PC-3 (cell line): ENCODE measurements around the gene GRIA4. TPM values are rescaled to one million over a fixed set of nuclear protein-coding genes. Genes with fewer than 3 reads are reported as not detected.

ENCODE experiments used
- ATAC-seq: fragments of 200-7000 bp; cut with Tn5 transposase; 2 replicates; pipeline ENCODE4 v1.9.1; 2020; ENCODE audit warnings: mild to moderate bottlenecking, moderate library complexity
- BruUV-seq: library from RNA; stranded (reverse); fragments of 400-500 nt; replicated peaks from 2 replicates; lab custom pipeline; 2021; lab: Mats Ljungman, UMichigan
- CTCF ChIA-PET: fragments of 300-600 bp; sonication (Branson Sonifier 250); formaldehyde crosslinking; loops from one replicate; lab custom pipeline; 2022; ENCODE audit warnings: antibody characterized with exemption; lab: Charles Lee
- POLR2A ChIA-PET: fragments of 300-600 bp; sonication (Branson Sonifier 250); formaldehyde crosslinking; loops from one replicate; lab custom pipeline; 2022; ENCODE audit warnings: antibody characterized with exemption; ENCODE audit not compliant: unreplicated experiment; lab: Charles Lee
- DNase-seq: peaks from one replicate; pipeline ENCODE4 v3.0.0-alpha.2; 2015
- H2AFZ ChIP-seq: fragments of 300-600 bp; sonication (generic); 2 replicates; pipeline ENCODE4 v1.6.0; 2016; ENCODE audit warnings: antibody characterized with exemption, low read length
- H3F3A ChIP-seq: fragments of 300-600 bp; sonication (generic); one replicate; pipeline ENCODE4 v1.6.0; 2017; ENCODE audit warnings: antibody characterized with exemption, low read length, control low read depth, mild to moderate bottlenecking; ENCODE audit not compliant: unreplicated experiment
- H3K27ac ChIP-seq: fragments of 300-600 bp; sonication (generic); 2 replicates; pipeline ENCODE4 v1.5.1; 2016; ENCODE audit warnings: mild to moderate bottlenecking, low read length
- H3K27me3 ChIP-seq: fragments of 300-600 bp; sonication (generic); 2 replicates; pipeline ENCODE4 v1.6.1; 2016; ENCODE audit warnings: low read length, mixed read lengths
- H3K36me3 ChIP-seq: fragments of 300-600 bp; sonication (generic); 2 replicates; pipeline ENCODE4 v1.6.1; 2016; ENCODE audit warnings: low read depth, mixed run types, low read length, mixed read lengths
- H3K4me1 ChIP-seq: fragments of 300-600 bp; sonication (generic); 2 replicates; pipeline ENCODE4 v1.5.1; 2016; ENCODE audit warnings: low read length; ENCODE audit not compliant: insufficient read depth
- H3K4me2 ChIP-seq: fragments of 300-600 bp; sonication (generic); 2 replicates; pipeline ENCODE4 v1.6.0; 2016; ENCODE audit warnings: low read length
- H3K4me3 ChIP-seq: fragments of 300-600 bp; sonication (generic); 2 replicates; pipeline ENCODE4 v1.5.1; 2016; ENCODE audit warnings: mild to moderate bottlenecking, low read length, mixed read lengths
- H3K79me2 ChIP-seq: fragments of 300-600 bp; sonication (generic); 2 replicates; pipeline ENCODE4 v1.6.1; 2017; ENCODE audit warnings: low read length, mixed read lengths
- H3K9ac ChIP-seq: fragments of 300-600 bp; sonication (generic); 2 replicates; pipeline ENCODE4 v1.6.0; 2016; ENCODE audit warnings: mild to moderate bottlenecking, low read length
- H3K9me2 ChIP-seq: fragments of 300-600 bp; sonication (generic); replicated peaks from 2 replicates; pipeline ENCODE4 v1.6.1; 2016; ENCODE audit warnings: mixed run types, low read length, mixed read lengths
- H3K9me3 ChIP-seq: fragments of 300-600 bp; sonication (generic); 2 replicates; pipeline ENCODE4 v1.6.1; 2016; ENCODE audit warnings: low read length, mixed read lengths
- H4K20me1 ChIP-seq: fragments of 300-600 bp; sonication (generic); 2 replicates; pipeline ENCODE4 v1.6.1; 2016; ENCODE audit warnings: low read length, mixed read lengths
- CTCF ChIP-seq: fragments of 300-600 bp; sonication (generic); conservative IDR thresholded peaks from 2 replicates; pipeline ENCODE4 v1.5.1; 2017; ENCODE audit warnings: antibody characterized with exemption, low read depth, mild to moderate bottlenecking, low read length
- EZH2 ChIP-seq: fragments of 300-600 bp; sonication (generic); IDR thresholded peaks from one replicate; pipeline ENCODE4 v1.6.1; 2017; ENCODE audit warnings: antibody characterized with exemption, mild to moderate bottlenecking, low read length; ENCODE audit not compliant: unreplicated experiment
- EZH2phosphoT487 ChIP-seq: fragments of 300-600 bp; sonication (generic); IDR thresholded peaks from 2 replicates; pipeline ENCODE4 v1.6.1; 2018; ENCODE audit warnings: mild to moderate bottlenecking, antibody characterized with exemption, low read length, borderline replicate concordance
- intact Hi-C: fragments of 100-400 bp; cut with micrococcal nuclease; formaldehyde crosslinking; loops from 2 replicates; pipeline ENCODE4 v1.9.0; 2023
- total RNA-seq: library from RNA; depleted of rRNA; stranded (reverse); fragments of >200 nt; gene quantifications from 2 replicates; pipeline ENCODE4 v1.2.3, GENCODE V29; 2014

The GRIA4 gene
- total RNA-seq, 1 experiment from 2014 or later: not detected

GRCh38 chr11:105618343-105618955, 8.6 kb downstream of the GRIA4 start:
- BruUV-seq: no TSS peak
- H3K27ac ChIP-seq: no peak overlapping the region
- H3K36me3 ChIP-seq: no peaks in the 10 kb centered on the region
- no peak overlapping the region for H3K9ac ChIP-seq
- no peak overlapping the region for H3K4me2 ChIP-seq
- no peak overlapping the region for H2AFZ ChIP-seq
- no peaks in the 10 kb centered on the region for H3K27me3 ChIP-seq
- no peaks in the 10 kb centered on the region for H3K4me1 ChIP-seq
- POLR2A ChIA-PET: no interaction called here
- H3F3A ChIP-seq: no peaks in the 10 kb centered on the region
- H3K4me3 ChIP-seq: no peak overlapping the region
- H3K9me3 ChIP-seq: no peaks in the 10 kb centered on the region
- CTCF ChIA-PET: no interaction called here
- no peaks in the 10 kb centered on the region for H3K9me2 ChIP-seq
- DNase-seq: no peak
- no peaks in the 10 kb centered on the region for H4K20me1 ChIP-seq
- ATAC-seq: peak; percentile 60
- intact Hi-C loops: no loop called here
- no peak for TF ChIP-seq CTCF
- TF ChIP-seq EZH2: no peak
- TF ChIP-seq EZH2phosphoT487: no peak
- H3K79me2 ChIP-seq: no peaks in the 10 kb centered on the region

GRCh38 chr11:105619556-105619955, 9.7 kb downstream of the GRIA4 start:
- no peaks in the 10 kb centered on the region for H3F3A ChIP-seq
- no peak overlapping the region for H3K4me3 ChIP-seq
- no peaks in the 10 kb centered on the region for H3K9me2 ChIP-seq
- no peak overlapping the region for H3K9ac ChIP-seq
- H3K36me3 ChIP-seq: no peaks in the 10 kb centered on the region
- no peaks in the 10 kb centered on the region for H3K27me3 ChIP-seq
- H3K9me3 ChIP-seq: no peaks in the 10 kb centered on the region
- H2AFZ ChIP-seq: no peak overlapping the region
- H4K20me1 ChIP-seq: no peaks in the 10 kb centered on the region
- DNase-seq (no peak), ATAC-seq (no peak)
- POLR2A ChIA-PET: no interaction called here
- no TSS peak for BruUV-seq
- H3K4me1 ChIP-seq: no peaks in the 10 kb centered on the region
- H3K4me2 ChIP-seq: no peak overlapping the region
- no peaks in the 10 kb centered on the region for H3K79me2 ChIP-seq
- H3K27ac ChIP-seq: no peak overlapping the region
- intact Hi-C loops: no loop called here
- no peak for TF ChIP-seq EZH2phosphoT487
- no peak for TF ChIP-seq EZH2
- no peak for TF ChIP-seq CTCF
- CTCF ChIA-PET: no interaction called here

- Histone ChIP-seq H3K4me2 (peak overlapping the region; percentile 2; the same call in 1 of the 2 replicates), H2AFZ (no peak overlapping the region)
- no TSS peak for BruUV-seq
These were observed 12.1 kb downstream of the GRIA4 start for GRCh38 chr11:105622016-105622415.

More at GRCh38 chr11:105622016-105622415, 12.1 kb downstream of the GRIA4 start:
- Histone ChIP-seq H3K9me2 (no peaks in the 10 kb centered on the region), H3K9ac (no peak overlapping the region), H3F3A (no peaks in the 10 kb centered on the region), H4K20me1 (no peaks in the 10 kb centered on the region), H3K27ac (no peak overlapping the region), H3K36me3 (no peaks in the 10 kb centered on the region), H3K4me1 (no peaks in the 10 kb centered on the region), H3K4me3 (no peak overlapping the region), H3K9me3 (no peaks in the 10 kb centered on the region), H3K79me2 (no peaks in the 10 kb centered on the region), H3K27me3 (no peaks in the 10 kb centered on the region)
- TF ChIP-seq EZH2phosphoT487 (no peak), CTCF (no peak), EZH2 (no peak)
- POLR2A ChIA-PET: interaction anchor here (0.6 kb wide), 1 partner anchor 192 kb away, joined by 5 read pairs; no protein-coding TSS in a partner anchor
- peak; percentile 52 for DNase-seq
- intact Hi-C loops: loop anchor here (5.0 kb wide), 1 partner anchor 120 kb away; no protein-coding TSS in a partner anchor
- peak; percentile 60 for ATAC-seq
- CTCF ChIA-PET: interaction anchor here (0.7 kb wide), 1 partner anchor 659 kb away, joined by 3 read pairs; no protein-coding TSS in a partner anchor
